T-helper 17 cell (primary cell): ENCODE measurements around the gene LAMA4. TPM values are rescaled to one million over a fixed set of nuclear protein-coding genes. Genes with fewer than 3 reads are reported as not detected.

Experiments used
- ATAC-seq: fragments of 150-1000 bp; cut with Tn5 transposase; 2 replicates; pipeline ENCODE4 v1.10.0; 2021; ENCODE audit warnings: mild to moderate bottlenecking, moderate library complexity
- DNase-seq, 3 donors: peaks; one replicate each; pipeline versions ENCODE4 v3.0.0 to v3.0.0-alpha.2; 2020 to 2021
- H3K9me3 ChIP-seq: one replicate; pipeline ENCODE4 v1.7.0; 2013; ENCODE audit warnings: low read length, mild to moderate bottlenecking; ENCODE audit not compliant: control insufficient read depth, poor library complexity, severe bottlenecking
- H3K27ac Mint-ChIP-seq: one replicate; pipeline ENCODE4 v1.8.0; 2022; ENCODE audit warnings: mild to moderate bottlenecking, moderate library complexity, mixed read lengths
- H3K27me3 Mint-ChIP-seq: one replicate; pipeline ENCODE4 v1.8.0; 2022; ENCODE audit warnings: mixed read lengths
- H3K36me3 Mint-ChIP-seq: one replicate; pipeline ENCODE4 v1.8.0; 2022; ENCODE audit warnings: low read depth, mixed read lengths
- H3K4me1 Mint-ChIP-seq: one replicate; pipeline ENCODE4 v1.8.0; 2022; ENCODE audit warnings: mild to moderate bottlenecking, mixed read lengths
- H3K4me3 Mint-ChIP-seq: one replicate; pipeline ENCODE4 v1.8.0; 2022; ENCODE audit warnings: mild to moderate bottlenecking, moderate library complexity, mixed read lengths
- total RNA-seq, 4 donors: library from RNA in 2 of 4; stranded (reverse) in 2 of 4; gene quantifications; one replicate each; pipeline ENCODE4 v1.2.3 and lab custom pipeline; 2022 to 2026

The LAMA4 gene
- total RNA-seq, 2 donors from 2014 or later, result not detected

DNA sequence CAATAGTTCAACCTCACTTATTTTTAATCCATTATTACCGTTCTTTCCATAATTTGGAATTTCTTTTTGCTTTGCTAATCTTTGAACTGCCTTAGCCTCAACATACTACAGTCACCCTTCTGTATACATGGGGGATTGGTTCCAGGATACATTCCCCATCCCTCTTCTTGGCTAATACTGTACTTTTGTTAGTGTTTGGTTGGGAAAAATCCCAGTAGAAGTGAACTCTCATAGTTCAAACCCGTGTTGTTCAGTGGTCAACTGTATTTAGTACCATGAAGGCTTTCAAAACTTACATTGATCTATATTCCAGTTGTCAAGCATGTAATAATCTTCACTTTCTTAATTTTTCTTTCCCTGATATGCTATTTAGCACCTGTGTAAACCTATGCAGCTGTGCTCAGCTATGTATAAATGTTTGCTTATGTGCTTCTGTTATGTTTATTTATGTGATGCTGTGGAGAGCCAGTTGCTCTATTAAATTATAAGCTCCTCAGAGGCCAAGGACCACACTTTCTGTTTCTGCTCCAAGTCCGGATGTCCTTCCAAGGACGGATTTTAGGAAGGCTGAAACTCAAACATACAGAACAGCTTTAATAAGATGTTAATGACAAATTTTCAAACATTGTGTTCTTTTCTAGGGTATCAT, 33.3 kb upstream of the LAMA4 start:
- H3K4me3 Mint-ChIP-seq, result no peak overlapping the region
- no peak overlapping the region for H3K27ac Mint-ChIP-seq
- no peaks in the 10 kb centered on the region for H3K9me3 ChIP-seq
- H3K4me1 Mint-ChIP-seq, result peaks cover 16% of the 10 kb centered on the region
- DNase-seq, result no peak
- H3K27me3 Mint-ChIP-seq, result peaks cover 62% of the 10 kb centered on the region
- ATAC-seq, result no peak
- no peaks in the 10 kb centered on the region for H3K36me3 Mint-ChIP-seq

GRCh38 chr6:112286500-112287144, 32.3 kb upstream of the LAMA4 start:
- peaks cover 59% of the 10 kb centered on the region for H3K27me3 Mint-ChIP-seq
- H3K27ac Mint-ChIP-seq, result no peak overlapping the region
- no peak overlapping the region for H3K4me3 Mint-ChIP-seq
- no peak for DNase-seq
- ATAC-seq, result no peak
- no peaks in the 10 kb centered on the region for H3K9me3 ChIP-seq
- H3K36me3 Mint-ChIP-seq, result no peaks in the 10 kb centered on the region
- H3K4me1 Mint-ChIP-seq, result peaks cover 17% of the 10 kb centered on the region

DNA sequence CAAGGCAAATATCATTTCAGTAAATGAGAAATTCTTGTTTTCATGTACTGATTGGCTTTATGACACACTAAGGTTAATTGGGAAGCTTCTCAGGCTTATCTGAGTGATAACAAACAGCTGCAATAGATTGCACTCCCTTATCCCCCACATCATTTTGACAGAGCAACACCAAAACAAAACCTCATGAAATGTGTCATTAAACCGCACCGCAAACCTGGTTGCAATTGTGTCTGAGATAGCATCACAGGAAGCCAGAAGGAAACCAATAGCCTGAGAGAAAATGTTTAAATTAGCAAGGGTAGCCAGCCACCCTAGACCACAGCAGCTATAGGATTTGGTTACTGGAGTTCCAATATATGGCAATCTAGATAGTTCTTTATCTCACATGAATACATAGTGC, 31.6 kb upstream of the LAMA4 start:
- peak in 2 of 3 donors; percentile 6 to 15 for DNase-seq
- H3K36me3 Mint-ChIP-seq, result no peaks in the 10 kb centered on the region
- peaks cover 60% of the 10 kb centered on the region for H3K27me3 Mint-ChIP-seq
- ATAC-seq, result peak; percentile 89
- H3K27ac Mint-ChIP-seq, result no peak overlapping the region
- H3K9me3 ChIP-seq, result no peaks in the 10 kb centered on the region
- H3K4me1 Mint-ChIP-seq, result peaks cover 17% of the 10 kb centered on the region
- H3K4me3 Mint-ChIP-seq, result no peak overlapping the region

DNA sequence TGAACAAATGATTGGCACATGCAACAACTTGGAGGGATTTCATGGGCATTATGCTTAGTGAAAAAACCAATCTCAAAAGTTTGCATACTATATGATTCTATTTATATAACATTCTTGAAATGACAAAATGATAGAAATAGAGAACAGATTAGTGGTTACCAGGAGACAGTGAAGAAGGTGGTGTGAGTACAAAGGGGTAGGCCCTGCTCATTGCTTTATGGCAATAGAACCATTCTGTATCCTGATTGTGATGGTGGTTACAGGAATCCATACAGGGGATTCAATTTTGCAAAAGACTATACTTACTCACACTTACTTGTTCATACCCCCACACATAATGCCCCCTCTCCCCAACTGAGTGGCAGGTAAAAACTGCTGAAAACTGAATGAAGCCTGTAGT, 30.2 kb upstream of the LAMA4 start:
- H3K9me3 ChIP-seq, result no peaks in the 10 kb centered on the region
- DNase-seq (no peak), ATAC-seq (no peak)
- H3K4me3 Mint-ChIP-seq, result no peak overlapping the region
- no peaks in the 10 kb centered on the region for H3K36me3 Mint-ChIP-seq
- H3K4me1 Mint-ChIP-seq, result peaks cover 17% of the 10 kb centered on the region
- no peak overlapping the region for H3K27ac Mint-ChIP-seq
- peaks cover 60% of the 10 kb centered on the region for H3K27me3 Mint-ChIP-seq

DNA sequence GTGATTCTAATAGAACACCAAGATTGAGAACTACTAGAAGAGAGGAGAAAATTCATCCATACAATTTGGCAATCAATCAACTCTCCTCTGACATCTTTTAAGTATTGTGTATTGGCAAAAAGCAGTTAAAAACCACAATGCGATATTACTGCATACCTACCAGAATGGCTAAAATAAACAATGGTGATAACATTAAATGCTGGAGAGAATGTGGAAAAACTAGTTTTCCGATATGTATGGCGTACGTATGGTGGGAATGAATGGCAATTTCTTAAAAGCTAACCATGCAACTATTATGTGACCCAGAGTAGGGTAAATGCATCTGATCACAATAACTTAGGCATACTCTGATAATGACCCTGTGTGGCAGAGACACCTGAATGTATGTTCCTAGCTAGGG, 29.3 kb upstream of the LAMA4 start:
- Mint-ChIP-seq H3K27me3 (peaks cover 64% of the 10 kb centered on the region), H3K4me3 (no peak overlapping the region), H3K4me1 (peaks cover 17% of the 10 kb centered on the region), H3K36me3 (no peaks in the 10 kb centered on the region), H3K27ac (no peak overlapping the region)
- H3K9me3 ChIP-seq, result no peaks in the 10 kb centered on the region
- ATAC-seq, result no peak
- no peak for DNase-seq

- H3K9me3 ChIP-seq, result no peaks in the 10 kb centered on the region
- DNase-seq, result no peak
- H3K36me3 Mint-ChIP-seq, result no peaks in the 10 kb centered on the region
- no peak overlapping the region for H3K4me3 Mint-ChIP-seq
- H3K27me3 Mint-ChIP-seq, result peaks cover 63% of the 10 kb centered on the region
- ATAC-seq, result no peak
- H3K4me1 Mint-ChIP-seq, result peaks cover 15% of the 10 kb centered on the region
- H3K27ac Mint-ChIP-seq, result no peak overlapping the region
Measured at GRCh38 chr6:112281821-112282615, 27.7 kb upstream of the LAMA4 start.

- DNase-seq, result no peak
- H3K4me1 Mint-ChIP-seq, result peaks cover 5% of the 10 kb centered on the region
- no peak overlapping the region for H3K27ac Mint-ChIP-seq
- H3K36me3 Mint-ChIP-seq, result no peaks in the 10 kb centered on the region
- no peak overlapping the region for H3K4me3 Mint-ChIP-seq
- H3K27me3 Mint-ChIP-seq, result peaks cover 75% of the 10 kb centered on the region
- ATAC-seq, result no peak
- no peaks in the 10 kb centered on the region for H3K9me3 ChIP-seq
Measured at GRCh38 chr6:112279031-112279935, 24.9 kb upstream of the LAMA4 start.

DNA sequence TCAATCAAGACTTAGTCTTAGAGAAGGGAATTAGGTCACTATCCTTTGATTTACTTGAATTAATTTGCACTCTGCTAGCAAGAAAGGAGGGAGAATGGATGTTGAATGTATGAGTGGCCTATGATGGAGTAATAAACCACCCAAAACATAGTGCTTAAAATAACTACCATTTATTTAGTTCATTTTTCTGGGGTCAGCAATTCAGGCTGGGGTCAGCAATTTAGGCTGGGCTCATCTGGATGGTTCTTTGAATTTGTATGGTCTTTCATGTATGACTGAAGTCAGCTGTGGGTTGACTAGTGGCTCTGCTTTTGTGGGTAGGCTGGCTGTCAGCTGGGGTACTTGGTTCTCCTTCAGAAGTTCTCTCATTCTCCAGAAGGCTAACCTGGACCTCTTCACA, 21.0 kb upstream of the LAMA4 start:
- ATAC-seq, result no peak
- no peak for DNase-seq
- Mint-ChIP-seq H3K36me3 (no peaks in the 10 kb centered on the region), H3K27ac (no peak overlapping the region), H3K4me3 (no peak overlapping the region), H3K4me1 (peaks cover 3% of the 10 kb centered on the region), H3K27me3 (peaks cover 41% of the 10 kb centered on the region)
- H3K9me3 ChIP-seq, result no peaks in the 10 kb centered on the region

GRCh38 chr6:112274774-112275173, 20.4 kb upstream of the LAMA4 start:
- peaks cover 37% of the 10 kb centered on the region for H3K27me3 Mint-ChIP-seq
- no peaks in the 10 kb centered on the region for H3K9me3 ChIP-seq
- H3K4me1 Mint-ChIP-seq, result peaks cover 3% of the 10 kb centered on the region
- ATAC-seq (no peak), DNase-seq (no peak)
- no peaks in the 10 kb centered on the region for H3K36me3 Mint-ChIP-seq
- no peak overlapping the region for H3K4me3 Mint-ChIP-seq
- no peak overlapping the region for H3K27ac Mint-ChIP-seq

- H3K36me3 Mint-ChIP-seq, result no peaks in the 10 kb centered on the region
- DNase-seq, result no peak
- ATAC-seq, result no peak
- no peak overlapping the region for H3K4me3 Mint-ChIP-seq
- H3K9me3 ChIP-seq, result no peaks in the 10 kb centered on the region
- H3K27ac Mint-ChIP-seq, result no peak overlapping the region
- peaks cover 21% of the 10 kb centered on the region for H3K27me3 Mint-ChIP-seq
- H3K4me1 Mint-ChIP-seq, result peaks cover 3% of the 10 kb centered on the region
Measured at GRCh38 chr6:112272799-112273198, 18.4 kb upstream of the LAMA4 start.

DNA sequence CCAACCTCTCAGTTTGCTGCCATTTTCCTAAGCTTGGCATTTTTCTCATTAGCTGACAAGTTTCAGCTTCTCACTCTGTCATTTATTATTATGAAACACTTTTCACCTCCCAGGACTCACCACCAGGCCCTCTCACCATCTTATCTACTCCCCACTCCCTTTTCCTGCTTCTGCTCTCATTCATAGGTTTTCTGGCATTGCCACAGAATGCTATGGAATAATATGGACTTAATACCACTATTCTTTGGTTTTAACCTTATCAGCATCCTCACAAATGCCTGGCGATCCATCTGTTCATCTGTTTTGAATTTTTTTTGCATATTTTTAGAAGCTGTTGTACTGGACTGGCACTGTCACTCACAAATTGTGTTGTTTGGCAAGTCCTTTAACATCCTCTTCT, 16.4 kb upstream of the LAMA4 start:
- no peaks in the 10 kb centered on the region for H3K36me3 Mint-ChIP-seq
- H3K4me1 Mint-ChIP-seq, result peaks cover 3% of the 10 kb centered on the region
- H3K27me3 Mint-ChIP-seq, result peaks cover 9% of the 10 kb centered on the region
- ATAC-seq (no peak), DNase-seq (no peak)
- H3K27ac Mint-ChIP-seq, result no peak overlapping the region
- H3K4me3 Mint-ChIP-seq, result no peak overlapping the region
- H3K9me3 ChIP-seq, result no peaks in the 10 kb centered on the region

DNA sequence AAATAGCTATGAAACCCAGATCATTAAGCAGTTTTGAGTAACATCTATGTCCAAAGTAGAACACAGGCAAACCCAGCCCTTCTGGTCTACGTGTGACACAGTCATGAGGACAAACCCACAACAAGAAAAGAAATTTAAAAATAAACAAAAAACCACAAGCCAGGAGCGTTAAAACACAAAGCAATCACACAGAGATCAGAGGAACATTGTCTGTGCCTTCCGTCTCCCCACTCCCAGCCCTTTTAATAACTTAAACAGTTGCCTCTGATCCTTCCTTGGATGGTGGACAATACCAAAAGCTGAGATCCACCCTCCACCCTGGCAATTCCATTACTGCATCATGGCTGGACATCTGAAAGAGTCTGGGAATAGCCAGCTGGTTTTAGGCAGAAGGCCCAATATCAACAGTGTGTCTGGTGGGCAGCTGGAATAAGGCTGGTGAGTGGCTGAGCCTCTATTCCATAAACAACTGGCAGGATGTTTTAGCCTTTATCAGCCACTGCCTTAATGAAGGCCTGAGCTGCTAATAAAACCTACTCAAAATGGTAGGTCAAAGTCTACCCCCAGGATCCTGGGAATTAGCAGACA, 15.7 kb upstream of the LAMA4 start:
- no peak for DNase-seq
- peaks cover 2% of the 10 kb centered on the region for H3K27me3 Mint-ChIP-seq

More for the DNA sequence above, 15.7 kb upstream of the LAMA4 start:
- H3K9me3 ChIP-seq, result no peaks in the 10 kb centered on the region
- peaks cover under 1% of the 10 kb centered on the region for H3K4me1 Mint-ChIP-seq
- H3K36me3 Mint-ChIP-seq, result no peaks in the 10 kb centered on the region
- no peak for ATAC-seq
- no peak overlapping the region for H3K4me3 Mint-ChIP-seq
- H3K27ac Mint-ChIP-seq, result no peak overlapping the region
